ENCODE data around the gene SYNE1.
"Not testable (repeated sequence)": the region's sequence is repeated elsewhere in the genome, so short reads cannot be mapped to it uniquely, and the experiment has no call there.

The SYNE1 gene

DNA sequence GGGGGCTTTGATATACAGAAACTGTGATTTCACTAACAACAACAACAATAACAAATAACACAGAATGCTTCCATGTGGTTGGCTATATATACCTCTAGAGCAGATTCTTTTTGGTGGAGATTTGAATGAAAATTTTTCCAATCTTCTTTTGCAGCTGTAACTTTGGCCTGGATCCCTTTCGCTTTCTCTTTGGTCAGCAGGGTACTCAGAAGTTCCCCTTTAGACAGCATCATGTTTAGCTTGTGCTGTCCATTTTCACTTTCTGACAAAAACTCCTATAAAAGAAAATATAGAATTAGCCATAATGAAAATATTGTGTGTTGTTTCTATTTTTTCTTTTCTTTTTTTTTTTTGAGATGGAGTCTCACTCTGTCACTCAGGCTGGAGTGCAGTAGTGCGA, 264.2 kb downstream of the SYNE1 start:
- no peak for DNase-seq (ENCODE audit: low read depth)

DNA sequence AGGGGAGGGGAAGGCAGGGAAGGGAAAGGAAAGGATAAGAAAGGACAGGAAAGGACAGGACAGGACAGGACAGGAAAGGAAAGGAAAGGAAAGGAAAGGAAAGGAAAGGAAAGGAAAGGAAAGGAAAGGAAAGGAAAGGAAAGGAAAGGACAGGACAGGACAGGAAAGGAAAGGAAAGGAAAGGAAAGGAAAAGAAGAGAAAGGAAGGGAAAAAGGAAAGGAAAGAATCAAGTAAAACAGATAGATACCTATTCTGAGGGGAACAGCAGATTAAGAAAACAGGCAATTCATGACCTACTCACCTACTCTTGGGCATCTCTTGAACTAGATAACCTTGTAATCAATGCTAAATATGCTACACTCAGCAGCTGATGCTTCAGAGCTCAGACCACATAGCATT, 265.4 kb downstream of the SYNE1 start:
- no peak for DNase-seq (ENCODE audit: low read depth)

DNA sequence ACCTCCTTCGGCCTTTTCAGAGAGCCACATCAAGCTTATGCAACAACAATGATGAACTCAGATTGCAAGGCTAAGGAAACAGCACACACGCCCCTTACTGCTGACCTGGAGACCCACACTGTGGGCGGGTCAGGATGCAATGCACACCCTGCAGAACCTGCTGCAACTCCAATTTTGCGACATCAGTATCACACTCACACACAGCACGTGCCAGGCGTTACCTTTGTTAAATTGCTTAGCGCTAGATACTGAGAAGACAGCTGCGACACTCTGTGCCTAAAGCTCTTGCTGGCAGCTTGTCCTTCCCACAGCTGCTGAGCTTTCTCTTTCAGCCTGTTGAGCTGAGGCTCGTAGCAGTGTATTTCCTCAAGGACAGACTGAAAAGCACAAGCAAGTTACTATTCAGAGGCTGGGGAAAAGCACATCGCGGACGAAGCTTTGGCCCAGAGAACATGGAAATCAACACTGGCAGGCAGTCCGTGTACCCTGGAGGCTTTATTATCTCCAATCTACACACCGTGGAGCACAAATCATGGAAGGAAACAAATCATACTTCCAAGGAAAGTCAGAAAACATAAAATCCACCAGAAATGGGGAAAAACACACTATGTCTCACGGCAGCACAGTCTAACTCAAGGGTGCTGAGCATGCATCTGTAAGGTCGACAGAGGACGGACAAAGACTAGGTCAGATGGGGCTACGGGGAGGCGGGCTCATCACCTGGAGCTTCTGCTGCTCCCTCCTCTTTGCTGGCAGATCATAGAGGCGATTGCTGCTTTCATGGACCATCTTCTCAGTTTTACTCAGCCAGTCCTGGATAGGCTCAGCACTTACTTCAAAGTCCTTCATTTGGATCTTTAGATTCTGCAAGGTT, 268.2 kb downstream of the SYNE1 start:
- no peak for DNase-seq (ENCODE audit: low read depth)

DNA sequence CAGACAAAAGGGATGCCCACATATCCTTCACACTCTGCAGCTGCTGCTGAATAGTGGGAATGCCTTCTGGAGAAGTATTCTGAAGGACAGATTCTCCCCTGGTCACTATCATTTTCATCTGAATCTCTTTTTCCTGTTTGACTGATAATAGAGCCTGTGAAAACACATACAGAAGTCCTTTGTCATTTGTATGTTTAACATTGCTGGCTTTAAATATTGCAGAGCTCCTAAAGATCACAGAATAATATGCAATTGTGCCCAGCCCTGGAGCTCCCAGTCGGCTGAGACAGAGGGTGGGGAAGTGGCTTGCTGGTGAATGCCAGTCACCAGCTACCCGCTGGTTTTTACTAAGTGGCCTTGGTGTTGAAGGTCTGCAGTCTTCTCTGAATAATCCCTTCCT, 272.3 kb downstream of the SYNE1 start:
- DNase-seq (ENCODE audit: low read depth) = no peak

DNA sequence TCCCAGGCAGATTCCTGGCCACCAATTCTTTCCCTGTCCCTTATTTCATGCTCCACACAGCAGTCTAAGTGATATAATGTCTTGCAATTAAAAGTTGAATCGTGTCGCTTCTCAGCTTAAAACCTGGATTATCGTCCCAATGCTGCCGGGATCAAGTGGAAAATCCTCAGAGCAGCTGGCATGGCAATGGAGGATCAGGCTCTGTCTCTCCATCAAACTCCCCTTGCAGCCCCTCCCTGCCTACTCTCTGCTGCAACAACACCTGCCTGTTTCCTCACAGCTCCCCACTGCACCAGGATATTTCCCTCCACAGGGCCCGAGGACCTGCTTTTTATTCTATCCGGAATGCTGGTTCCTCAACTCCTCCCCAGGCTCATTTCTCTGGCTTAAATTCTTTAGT, 277.1 kb downstream of the SYNE1 start:
- no peak for DNase-seq (ENCODE audit: low read depth)

DNA sequence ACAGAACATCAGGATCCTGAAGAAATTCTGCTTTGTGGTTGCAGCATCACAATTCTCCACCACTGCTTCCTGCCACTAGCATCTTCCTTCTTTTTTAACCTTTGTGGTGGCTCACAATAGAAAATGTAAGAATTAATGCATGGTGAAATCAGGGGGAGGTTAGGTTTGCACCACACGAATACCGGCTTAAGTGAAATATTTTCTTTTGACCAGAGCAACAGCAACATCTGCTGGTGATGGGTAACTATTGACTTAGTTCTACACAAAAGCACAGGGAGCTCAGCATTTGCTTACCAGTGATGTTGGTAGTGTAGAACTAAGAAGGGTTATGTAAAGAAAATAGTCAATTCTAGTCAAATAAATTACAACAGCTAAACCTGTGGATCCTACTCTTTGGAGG, 280.5 kb downstream of the SYNE1 start:
- no peak for DNase-seq (ENCODE audit: low read depth)

DNA sequence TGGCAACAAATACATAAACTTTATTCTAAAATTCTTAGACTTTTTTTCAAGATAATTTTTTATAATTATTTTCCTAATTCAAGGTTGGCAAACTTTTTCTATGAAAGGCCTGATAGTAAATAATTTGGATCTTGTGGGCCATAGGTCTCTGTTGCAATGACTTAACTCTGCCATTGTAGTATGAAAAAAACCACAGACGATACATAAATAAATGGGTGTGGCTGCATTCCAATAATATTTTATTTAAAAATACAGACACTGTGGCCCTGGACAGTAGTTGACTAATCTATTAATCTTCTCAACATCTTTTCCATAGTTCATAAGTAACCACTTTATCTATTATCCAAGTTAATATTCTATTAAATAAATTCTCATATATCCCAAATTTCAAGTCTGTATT, 281.1 kb downstream of the SYNE1 start:
- no peak for DNase-seq (ENCODE audit: low read depth)

DNA sequence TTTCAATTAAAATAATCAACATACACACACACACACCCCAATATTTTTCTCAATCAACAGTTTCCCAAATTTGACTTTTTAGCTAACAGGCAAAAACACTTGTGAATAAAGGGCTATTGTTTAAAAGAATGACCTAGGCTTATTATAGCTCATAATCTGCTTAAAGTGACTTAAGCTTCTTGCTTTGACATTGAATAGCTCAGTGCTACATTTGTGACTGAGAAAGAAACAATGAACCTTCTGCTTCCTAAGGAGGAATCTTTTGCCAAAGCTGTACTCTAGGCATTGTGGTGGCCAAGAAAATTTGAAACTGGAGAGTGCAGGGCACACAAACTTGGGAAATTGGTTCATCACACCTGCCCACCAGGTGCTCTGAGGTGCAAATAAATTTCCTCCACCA, 282.0 kb downstream of the SYNE1 start:
- no peak for DNase-seq (ENCODE audit: low read depth)

DNA sequence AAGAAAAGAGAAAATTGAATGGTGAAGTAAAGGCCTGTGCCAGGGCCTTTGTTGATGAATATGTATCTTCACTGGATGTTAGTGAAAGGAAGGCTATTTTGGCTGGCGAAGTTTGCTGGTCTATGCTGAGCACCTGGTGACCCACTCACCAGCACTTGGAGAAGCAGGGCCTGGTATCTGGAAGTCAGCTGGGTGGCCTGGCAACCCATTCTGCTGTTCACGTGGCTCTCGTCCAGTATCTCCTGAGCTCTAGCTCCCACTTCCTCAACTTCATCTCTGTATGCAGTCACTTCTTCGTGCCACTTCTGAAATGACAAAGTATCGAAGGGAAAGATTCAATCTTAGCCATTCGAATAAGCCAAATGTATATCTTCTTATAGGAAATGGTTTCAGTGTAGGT, 283.7 kb downstream of the SYNE1 start:
- no peak for DNase-seq (ENCODE audit: low read depth)

DNA sequence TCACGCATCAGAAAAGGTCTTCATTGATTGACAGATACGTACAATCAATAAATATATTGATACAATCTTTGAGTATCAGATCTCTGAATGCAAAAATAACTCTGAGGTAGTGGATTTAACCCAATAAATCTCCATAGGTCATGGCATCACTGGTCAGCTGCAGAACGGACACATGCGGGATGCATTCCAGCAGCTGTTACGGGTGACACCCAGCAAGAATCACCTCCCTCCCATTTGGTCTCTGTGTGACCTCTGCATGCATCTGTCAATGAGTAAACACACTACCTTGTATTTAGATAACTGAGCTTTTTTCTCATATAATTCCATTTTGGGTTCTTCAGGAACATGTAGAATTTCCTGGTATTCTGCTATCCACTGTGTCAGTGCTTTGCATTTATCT, 285.4 kb downstream of the SYNE1 start:
- DNase-seq (ENCODE audit: low read depth) = no peak

DNA sequence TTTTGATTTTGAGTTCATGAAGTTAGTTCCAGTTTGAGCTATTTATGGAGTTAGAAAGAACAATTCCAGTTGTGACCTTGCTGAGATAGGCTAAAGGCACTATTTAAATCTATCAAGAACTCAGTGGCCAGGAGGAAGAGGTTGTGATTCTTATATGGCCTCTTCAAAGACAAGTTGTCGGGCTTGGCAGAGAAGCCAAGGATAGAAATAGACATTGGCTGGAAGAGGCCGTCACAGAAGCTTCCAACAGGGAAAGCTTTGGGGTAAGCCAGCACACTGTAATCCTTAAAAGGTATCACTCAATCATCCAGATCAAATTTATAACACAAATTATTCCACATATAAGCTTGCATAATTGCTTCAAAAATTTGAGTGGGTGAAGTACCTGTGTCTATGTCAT, 286.1 kb downstream of the SYNE1 start:
- DNase-seq (ENCODE audit: low read depth) = no peak

DNA sequence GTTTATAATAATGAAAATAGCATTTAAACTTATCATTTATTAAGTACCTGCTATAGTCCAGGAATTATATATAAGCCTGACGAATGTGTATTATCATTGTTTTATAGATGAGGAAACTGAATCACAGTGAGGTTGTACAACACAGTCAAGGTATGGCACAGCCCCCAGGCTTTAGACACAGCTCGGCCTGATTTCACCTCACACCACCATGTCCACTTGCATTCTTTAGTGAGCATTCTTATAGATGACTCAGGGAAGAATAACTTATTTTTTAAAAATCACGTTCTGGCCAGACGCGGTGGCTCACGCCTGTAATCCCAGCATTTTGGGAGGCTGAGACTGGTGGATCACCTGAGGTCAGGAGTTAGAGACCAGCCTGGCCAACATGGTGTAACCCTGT, 289.0 kb downstream of the SYNE1 start:
- DNase-seq (ENCODE audit: low read depth) = no peak

DNA sequence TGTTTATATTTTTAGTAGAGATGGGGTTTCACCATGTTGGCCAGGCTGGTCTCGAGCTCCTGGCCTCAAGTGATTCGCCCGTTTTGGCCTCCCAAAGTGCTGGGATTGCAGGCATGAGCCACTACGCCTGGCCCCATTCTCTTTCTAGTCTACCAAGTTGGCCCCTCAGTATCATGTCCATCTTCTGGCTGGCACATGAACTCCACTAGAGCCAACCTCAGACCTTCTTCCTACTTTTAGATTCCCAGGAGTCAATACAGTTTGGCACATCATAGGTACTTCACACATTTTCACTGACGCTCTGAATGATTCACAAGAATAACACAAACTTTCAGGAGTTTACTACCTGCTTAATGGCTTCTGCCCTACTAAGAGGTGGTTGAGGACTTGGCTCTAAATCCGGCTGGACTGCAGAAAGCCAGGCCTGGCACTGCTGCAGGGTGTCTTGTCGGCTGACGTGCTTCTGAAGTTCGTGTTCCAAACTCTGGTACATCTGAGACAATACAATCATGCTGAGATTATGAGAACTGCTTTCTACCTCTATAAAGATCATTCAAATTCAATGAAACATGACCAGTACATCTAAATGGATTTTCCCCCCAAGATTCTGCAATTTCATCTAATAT, 293.3 kb downstream of the SYNE1 start:
- no peak for DNase-seq (ENCODE audit: low read depth)

DNA sequence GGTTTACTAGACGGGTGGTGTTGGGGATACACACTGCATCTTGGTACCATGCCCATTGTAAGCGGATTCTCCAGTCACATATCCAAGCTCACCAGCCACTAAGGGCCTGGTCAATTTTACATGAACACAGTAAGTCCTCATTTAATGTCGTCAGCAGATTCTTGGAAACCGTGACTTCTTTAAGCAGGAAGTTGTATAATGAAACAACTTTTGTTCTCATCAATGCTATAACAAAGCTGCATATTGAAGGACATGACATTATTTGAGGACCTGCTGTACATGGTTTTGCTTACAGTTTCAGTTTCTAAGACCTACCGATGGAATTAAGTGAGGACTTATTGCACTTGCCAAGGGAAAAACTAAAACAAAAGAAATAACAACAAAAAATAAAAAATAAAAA, 295.6 kb downstream of the SYNE1 start:
- DNase-seq (ENCODE audit: low read depth) = no peak

DNA sequence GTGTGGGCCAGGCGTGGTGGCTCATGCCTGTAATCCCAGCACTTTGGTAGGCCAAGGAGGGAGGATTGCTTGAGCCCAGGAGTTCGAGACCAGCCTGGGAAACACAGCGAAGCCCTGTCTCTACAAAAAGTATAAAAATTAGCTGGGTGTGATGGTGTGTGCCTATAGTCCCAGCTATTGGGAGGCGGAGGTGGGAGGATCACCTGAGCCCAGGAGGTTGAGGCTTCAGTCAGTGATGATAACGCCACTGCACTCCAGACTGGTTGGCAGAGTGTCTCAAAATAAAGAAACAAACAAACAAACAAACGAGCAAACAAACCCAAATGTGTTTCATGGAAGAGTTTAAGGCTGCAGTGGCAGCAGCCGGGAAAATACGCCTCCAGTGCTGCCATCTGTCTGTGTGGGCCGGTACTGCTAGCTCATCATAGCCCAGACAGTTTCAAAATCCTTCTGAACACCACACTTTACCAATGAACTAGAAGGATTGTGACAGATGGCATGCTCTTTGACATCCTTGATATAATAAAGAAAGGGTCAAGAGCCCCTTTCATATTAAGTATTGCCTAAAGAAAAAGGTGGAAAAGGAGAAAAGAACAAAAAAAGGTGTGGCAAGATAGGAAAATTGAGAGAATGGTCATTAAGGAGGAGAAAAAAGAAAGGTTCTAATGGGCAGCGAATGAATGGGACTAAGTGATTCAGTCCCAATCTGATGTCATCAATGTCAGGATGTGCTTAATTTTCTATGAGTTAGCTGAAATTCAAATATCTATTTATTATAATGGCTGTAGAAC, 298.6 kb downstream of the SYNE1 start:
- DNase-seq (ENCODE audit: low read depth) = no peak

DNA sequence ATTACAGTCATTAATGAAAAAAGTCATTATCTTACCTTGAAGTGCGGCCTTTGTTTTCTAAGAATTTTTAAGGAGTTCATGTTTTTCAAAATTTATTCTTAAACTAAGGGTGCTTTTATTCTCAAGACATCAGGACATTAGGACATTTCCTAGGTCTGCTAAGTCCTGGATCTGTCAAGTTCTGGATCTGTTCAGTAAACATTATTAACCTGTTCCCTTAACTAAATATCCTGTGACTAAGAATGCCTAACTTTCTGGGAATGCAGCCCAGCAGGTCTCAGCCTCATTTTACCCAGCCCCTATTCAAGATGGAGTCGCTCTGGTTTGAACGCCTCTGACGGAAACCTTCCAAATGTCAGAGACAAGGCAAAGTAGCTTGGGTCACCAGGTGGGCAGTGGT, 302.6 kb downstream of the SYNE1 start:
- no peak for DNase-seq (ENCODE audit: low read depth)

DNA sequence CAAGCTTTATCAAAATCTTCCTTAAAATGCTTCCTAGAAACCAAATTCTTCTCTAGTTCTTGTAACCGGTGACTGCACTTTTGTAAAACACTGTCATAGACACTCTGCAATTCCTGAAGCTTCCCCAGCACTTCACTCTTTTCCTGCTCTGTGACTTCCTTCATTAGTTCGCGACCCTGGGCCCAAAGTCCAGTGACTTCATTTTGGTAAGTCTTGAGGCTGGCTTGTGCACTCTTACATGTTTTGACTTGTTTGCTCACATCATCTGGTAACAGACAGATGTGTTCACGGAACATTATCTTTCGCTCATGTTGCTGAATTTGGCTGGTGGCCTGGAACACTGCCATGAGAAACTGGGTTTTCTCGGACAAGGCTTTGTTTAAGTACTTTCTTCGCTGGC, 306.2 kb downstream of the SYNE1 start:
- DNase-seq (ENCODE audit: low read depth) = no peak

DNA sequence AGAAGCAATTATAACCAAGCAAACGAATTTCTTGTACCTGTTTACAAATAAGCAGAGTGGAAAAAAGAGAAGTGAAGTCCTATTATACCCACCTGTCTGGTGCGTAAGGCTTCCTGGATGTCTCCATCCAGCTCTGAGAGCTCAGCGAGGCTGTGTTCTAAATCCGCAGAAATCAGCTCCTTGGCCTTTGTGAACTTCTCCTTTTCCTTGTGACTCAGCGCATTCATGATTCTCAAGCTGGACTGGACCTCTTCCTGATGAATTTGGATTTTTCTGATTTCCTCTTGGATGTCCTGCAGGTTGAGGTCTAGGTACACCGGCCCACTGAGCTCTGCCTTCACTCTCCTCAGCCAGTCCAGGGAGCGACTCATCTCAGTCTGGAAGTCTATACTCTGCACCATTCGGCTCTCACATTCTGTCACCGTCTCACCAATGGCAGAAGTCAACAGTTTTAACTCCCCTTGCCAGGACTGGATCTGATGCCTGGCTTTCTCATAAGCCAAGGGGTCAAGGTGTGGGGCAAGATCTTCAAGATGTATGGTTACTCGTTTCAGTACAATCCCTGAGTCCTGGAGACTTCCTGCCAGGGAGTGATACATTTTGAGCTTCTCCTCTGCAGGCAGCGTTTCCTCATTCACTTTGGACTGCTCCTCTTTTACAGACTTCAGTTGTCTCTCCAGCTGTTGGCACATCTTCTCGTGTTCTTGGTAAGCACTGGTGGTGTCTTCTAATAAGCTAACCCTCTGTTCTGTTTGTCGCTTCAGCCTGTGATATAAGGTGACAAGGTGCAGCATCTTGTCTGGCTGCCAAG, 307.3 kb downstream of the SYNE1 start:
- DNase-seq (ENCODE audit: low read depth) = no peak

DNA sequence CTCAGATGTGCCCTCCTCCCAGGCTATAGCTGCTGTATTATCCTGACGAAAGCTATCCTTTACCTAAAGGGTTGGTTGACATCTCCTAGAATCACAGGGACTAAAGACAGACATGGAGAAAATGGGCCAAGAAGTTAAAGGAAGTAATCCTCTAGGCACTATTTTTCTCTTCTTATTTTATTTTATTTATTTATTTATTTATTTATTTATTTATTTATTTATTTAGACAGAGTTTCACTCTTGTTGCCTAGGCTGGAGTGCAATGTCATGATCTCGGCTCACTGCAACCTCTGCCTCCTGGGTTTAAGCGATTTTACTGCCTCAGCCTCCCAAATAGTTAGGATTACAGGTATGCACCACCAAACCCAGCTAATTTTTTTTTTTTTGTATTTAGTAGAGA, 309.0 kb downstream of the SYNE1 start:
- DNase-seq (ENCODE audit: low read depth) = not testable (repeated sequence)

DNA sequence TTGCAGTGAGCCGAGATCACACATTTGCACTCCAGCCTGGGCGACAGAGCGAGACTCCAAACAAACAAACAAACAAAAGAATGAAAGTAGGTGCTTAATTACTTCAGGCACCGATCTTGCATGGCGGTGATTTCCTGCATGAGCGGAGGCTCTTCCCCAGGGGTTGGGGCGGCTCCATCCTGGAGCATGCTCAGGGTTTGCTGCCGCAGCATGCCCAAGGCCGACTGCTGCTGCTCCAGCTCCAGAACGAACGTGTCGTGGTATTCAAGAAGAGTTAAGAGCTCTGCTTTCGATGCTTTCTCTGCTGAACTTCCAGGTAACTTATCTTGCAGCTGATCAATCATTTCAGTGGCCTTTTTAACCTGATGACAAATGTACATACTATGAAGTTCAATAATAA, 313.8 kb downstream of the SYNE1 start:
- no peak for DNase-seq (ENCODE audit: low read depth)

DNA sequence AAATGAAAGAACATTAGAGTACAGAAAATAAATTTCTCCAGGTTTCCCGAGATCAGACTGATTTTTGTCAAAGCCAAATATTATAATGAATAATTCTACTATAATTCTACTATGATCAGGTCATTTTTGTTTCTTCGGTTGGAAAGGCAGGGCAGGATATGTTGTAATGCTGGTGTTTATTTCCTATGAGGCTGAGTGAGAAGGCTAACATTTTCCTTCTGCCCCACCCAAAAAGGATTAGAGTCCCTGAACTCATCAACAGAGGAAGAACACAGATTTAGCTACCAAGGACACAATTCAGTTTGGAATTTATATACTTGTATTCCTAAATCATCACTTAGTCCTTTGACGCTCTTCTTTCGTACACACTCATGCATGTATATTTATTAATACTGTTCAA, 318.9 kb downstream of the SYNE1 start:
- no peak for DNase-seq (ENCODE audit: low read depth)

DNA sequence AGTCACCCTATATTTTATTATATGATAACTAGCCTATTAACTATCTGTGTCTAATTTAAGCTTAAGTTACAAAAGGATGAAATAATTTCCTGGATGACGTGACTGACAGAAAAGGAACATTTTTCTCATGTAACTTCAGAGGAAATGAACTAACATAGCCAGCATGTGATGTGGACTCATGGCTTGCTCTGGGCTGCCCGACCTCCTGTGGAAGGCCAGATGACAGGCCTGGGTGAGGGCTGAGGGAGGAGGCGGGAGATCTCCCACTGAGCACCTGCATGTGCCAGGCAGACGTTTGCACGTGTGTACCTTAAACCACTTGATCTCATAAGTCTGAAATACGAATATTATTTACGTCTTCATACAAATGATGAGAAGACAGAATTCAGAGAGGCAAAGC, 321.1 kb downstream of the SYNE1 start:
- DNase-seq (ENCODE audit: low read depth) = no peak
